HepG2 (cell line): ENCODE data around the gene IL17F. TPM values are rescaled to one million over a fixed set of nuclear protein-coding genes. Genes with fewer than 3 reads are reported as not detected.

Source experiments
- ATAC-seq: fragments of 200-7000 bp; cut with Tn5 transposase; 3 replicates; pipeline ENCODE4 v1.9.1; 2020; ENCODE audit warnings: mild to moderate bottlenecking, moderate library complexity
- BruUV-seq: library from RNA; stranded (reverse); fragments of 400-500 nt; replicated peaks from 2 replicates; lab custom pipeline; 2021; lab: Mats Ljungman, UMichigan
- CTCF ChIA-PET: fragments of 300-600 bp; formaldehyde crosslinking; extraction: SDS; loops from one replicate; lab custom pipeline; 2021; ENCODE audit warnings: low total read pairs, inconsistent platforms, low intra/inter-chr PET ratio; lab: Yijun Ruan, JAX
- POLR2A ChIA-PET: fragments of 350-600 bp; sonication (Branson Sonifier 250); formaldehyde crosslinking; loops from one replicate; lab custom pipeline; 2020; ENCODE audit warnings: antibody characterized with exemption, inconsistent platforms; lab: Yijun Ruan, JAX
- DNase-seq: peaks from one replicate; pipeline ENCODE4 v3.0.0-alpha.2; 2015; ENCODE audit warnings: low spot score
- FAIRE-seq: peaks from 3 replicates; lab custom pipeline; 2011; peaks lifted over from hg19 to GRCh38; lab: Jason Lieb, UNC
- H2AFZ ChIP-seq: one replicate; pipeline ENCODE4 v1.6.1; 2011; ENCODE audit warnings: low read length, inconsistent platforms
- H3K27ac ChIP-seq: fragments of 300-600 bp; 3 replicates; pipeline ENCODE4 v1.8.0; 2011; ENCODE audit warnings: mixed run types, mild to moderate bottlenecking, mixed read lengths, low read length, inconsistent platforms; ENCODE audit not compliant: insufficient read depth; ENCODE audit errors: extremely low read length
- H3K27me3 ChIP-seq, 2 experiments: fragments of 200-600 bp in 1 of 2; 2 replicates in 1 of 2; 3 replicates in 1 of 2; pipeline versions ENCODE4 v1.6.0 to v1.8.0; 2011; ENCODE audit warnings: low read length in 2 of 2, mild to moderate bottlenecking in 2 of 2, moderate library complexity in 2 of 2, inconsistent platforms in 1 of 2; ENCODE audit not compliant: insufficient read depth in 2 of 2, control insufficient read depth in 1 of 2
- H3K36me3 ChIP-seq, 2 experiments: fragments of 200-600 bp in 1 of 2; replicated peaks in 1 of 2; 2 replicates in 1 of 2; 3 replicates in 1 of 2; pipeline versions ENCODE4 v1.5.1 to v1.8.0; 2011; ENCODE audit warnings: low read length in 2 of 2, inconsistent platforms in 1 of 2; ENCODE audit not compliant: insufficient read depth in 2 of 2, control insufficient read depth in 1 of 2
- H3K4me1 ChIP-seq: 2 replicates; pipeline ENCODE4 v1.5.1; 2012; ENCODE audit warnings: low read length, inconsistent platforms; ENCODE audit not compliant: insufficient read depth
- H3K4me2 ChIP-seq: 2 replicates; pipeline ENCODE4 v1.6.0; 2011; ENCODE audit warnings: low read depth, low read length, inconsistent platforms
- H3K4me3 ChIP-seq, 3 experiments: fragments of 200-600 bp in 1 of 3; sonication (generic), shearing (Covaris generic) in 1 of 3; replicated peaks in 1 of 3; 2 replicates each; pipeline ENCODE4 v1.5.1; 2011 to 2016; ENCODE audit warnings: low read length in 3 of 3, inconsistent platforms in 2 of 3, low read depth in 2 of 3, mild to moderate bottlenecking in 2 of 3, control low read depth in 1 of 3, mixed read lengths in 1 of 3; ENCODE audit not compliant: insufficient read depth in 1 of 3
- H3K79me2 ChIP-seq: one replicate; pipeline ENCODE4 v1.6.1; 2011; ENCODE audit warnings: low read length, inconsistent platforms; ENCODE audit not compliant: insufficient read depth
- H3K9ac ChIP-seq: 2 replicates; pipeline ENCODE4 v1.6.0; 2011; ENCODE audit warnings: mild to moderate bottlenecking, low read depth, low read length, inconsistent platforms; ENCODE audit not compliant: insufficient read depth
- H3K9me3 ChIP-seq: 2 replicates; pipeline ENCODE4 v1.5.1; 2012; ENCODE audit warnings: mild to moderate bottlenecking, low read length
- H4K20me1 ChIP-seq: 2 replicates; pipeline ENCODE4 v1.6.0; 2011; ENCODE audit warnings: inconsistent platforms, mild to moderate bottlenecking, low read length, moderate library complexity; ENCODE audit not compliant: insufficient read depth
- AGO2 ChIP-seq: fragments of 200-400 bp; formaldehyde crosslinking; optimal IDR thresholded peaks from 2 replicates; pipeline ENCODE3; 2017; ENCODE audit warnings: mild to moderate bottlenecking, low read depth, low read length, moderate library complexity
- ATF7-NPFF ChIP-seq: sonication (generic); formaldehyde crosslinking; IDR thresholded peaks from 2 replicates; pipeline ENCODE4 v1.8.1; 2023; ENCODE audit warnings: mild to moderate bottlenecking, low read depth, missing genetic modification reagents, moderate library complexity
- E2F1 ChIP-seq: sonication (generic); formaldehyde crosslinking; IDR thresholded peaks from 2 replicates; pipeline ENCODE4 v1.5.0; 2020; ENCODE audit warnings: missing genetic modification reagents
- GABPB1 ChIP-seq: IDR thresholded peaks from 2 replicates; pipeline ENCODE4 v1.6.1; 2016; ENCODE audit warnings: mild to moderate bottlenecking, missing genetic modification reagents, moderate library complexity, missing compliant biosample characterization
- HMG20B ChIP-seq: conservative IDR thresholded peaks from 2 replicates; pipeline ENCODE4 v1.6.1; 2016; ENCODE audit warnings: missing genetic modification reagents, missing compliant biosample characterization
- HOXA9 ChIP-seq: sonication (generic); formaldehyde crosslinking; IDR thresholded peaks from 2 replicates; pipeline ENCODE4 v1.8.1; 2022; ENCODE audit warnings: missing genetic modification reagents, mild to moderate bottlenecking, moderate library complexity, borderline replicate concordance
- KLF15 ChIP-seq: sonication (generic); formaldehyde crosslinking; IDR thresholded peaks from 2 replicates; pipeline ENCODE4 v1.8.1; 2023; ENCODE audit warnings: borderline replicate concordance, mild to moderate bottlenecking, inconsistent platforms, missing genetic modification reagents, mixed read lengths
- KLF6 ChIP-seq: IDR thresholded peaks from 2 replicates; pipeline ENCODE4 v1.8.0; 2016; ENCODE audit warnings: missing biosample characterization, missing genetic modification reagents
- MTERF4 ChIP-seq: sonication (generic); formaldehyde crosslinking; IDR thresholded peaks from 2 replicates; pipeline ENCODE4 v1.8.0; 2023; ENCODE audit warnings: mild to moderate bottlenecking, missing genetic modification reagents
- STAG1 ChIP-seq: sonication (generic); formaldehyde crosslinking; IDR thresholded peaks from 2 replicates; pipeline ENCODE4 v1.4.0; 2020; ENCODE audit warnings: missing genetic modification reagents
- ZC3H4 ChIP-seq: sonication (generic); formaldehyde crosslinking; IDR thresholded peaks from 2 replicates; pipeline ENCODE4 v1.4.0; 2020; ENCODE audit warnings: missing genetic modification reagents, borderline replicate concordance
- ZNF101 ChIP-seq: sonication (generic); formaldehyde crosslinking; IDR thresholded peaks from 2 replicates; pipeline ENCODE4 v1.4.0; 2020; ENCODE audit warnings: mild to moderate bottlenecking, low read depth, missing genetic modification reagents, borderline replicate concordance
- ZNF180 ChIP-seq: sonication (generic); formaldehyde crosslinking; IDR thresholded peaks from 2 replicates; pipeline ENCODE4 v1.4.0; 2020; ENCODE audit warnings: low read depth, missing genetic modification reagents, borderline replicate concordance
- ZNF609 ChIP-seq: sonication (generic); formaldehyde crosslinking; IDR thresholded peaks from 2 replicates; pipeline ENCODE4 v1.4.0; 2020; ENCODE audit warnings: mild to moderate bottlenecking, missing genetic modification reagents, borderline replicate concordance
- ZNF678 ChIP-seq: sonication (generic); formaldehyde crosslinking; IDR thresholded peaks from 2 replicates; pipeline ENCODE4 v1.4.0; 2020; ENCODE audit warnings: mild to moderate bottlenecking, missing genetic modification reagents
- ZNF879 ChIP-seq: sonication (generic); formaldehyde crosslinking; IDR thresholded peaks from 2 replicates; pipeline ENCODE4 v1.8.1; 2023; ENCODE audit warnings: missing genetic modification reagents
- WGBS: methylation state at CpG from one replicate; pipeline ENCODE4 v1.1.6; 2017; ENCODE audit warnings: low lambda C conversion rate; 5-methylcytosine and 5-hydroxymethylcytosine counted together
- in situ Hi-C: cut with HindIII; loops from 2 replicates; pipeline ENCODE4 v1.10.0; 2017; ENCODE audit warnings: low pct_unique_long_range_greater_than_20kb; ENCODE audit not compliant: extremely low pct_ligation_motif_present
- intact Hi-C: fragments of 100-400 bp; cut with micrococcal nuclease; formaldehyde crosslinking; loops from one replicate; pipeline ENCODE4 v1.10.0; 2022; ENCODE audit not compliant: unreplicated experiment
- polyA plus RNA-seq, 8 experiments: library from polyadenylated mRNA; depleted of rRNA in 3 of 8; stranded (reverse) in 7 of 8; unstranded in 1 of 8; fragments of >200 nt; fragmentation: Illumina TruSeq in 4 of 8; extraction: Trizol in 4 of 8; gene quantifications; 2 replicates each; pipeline versions ENCODE4 v1.2.1 to v1.2.3, GENCODE V29; 2011 to 2016; ENCODE audit warnings: low read depth in 4 of 8, missing spikeins in 1 of 8, mixed read lengths in 1 of 8; ENCODE audit not compliant: insufficient read depth in 1 of 8
- total RNA-seq, 5 experiments: library from RNA; depleted of rRNA; stranded (reverse); fragments of >200 nt; fragmentation: Illumina TruSeq; extraction: Trizol; gene quantifications; 2 replicates each; pipeline ENCODE4 v1.2.3, GENCODE V29; 2016; ENCODE audit warnings: low read depth in 1 of 5

The IL17F gene
- total and polyA plus RNA-seq, 2 of the 13 experiments (the other 11 are each of a cell fraction or from before 2014, with no cell fraction given): not detected

GRCh38 chr6:52210227-52210626 lies 34.1 kb downstream of the IL17F start:
- in situ Hi-C loops (no loop called here), intact Hi-C loops (no loop called here)
- ChIA-PET POLR2A (no interaction called here), CTCF (no interaction called here)
- Histone ChIP-seq H2AFZ (no peak overlapping the region), H3K4me2 (no peak overlapping the region), H3K4me3 (no peak overlapping the region), H3K9ac (no peak overlapping the region), H3K9me3 (no peaks in the 10 kb centered on the region), H3K36me3 (no peaks in the 10 kb centered on the region), H3K27ac (no peak overlapping the region), H4K20me1 (no peaks in the 10 kb centered on the region), H3K79me2 (no peaks in the 10 kb centered on the region), H3K4me1 (no peaks in the 10 kb centered on the region), H3K27me3 (peaks cover 0 to 7% of the 10 kb centered on the region in 2 experiments; a peak in 1 of 5 replicates)
- WGBS: 0% methylated on average over 2 of the region's 2 CpGs
- FAIRE-seq: no peak
- no TSS peak for BruUV-seq
- DNase-seq: no peak
- no peak for ATAC-seq
- no peak for TF ChIP-seq ZNF101 (CRISPR knock-in tag)
- TF ChIP-seq ZNF609 (CRISPR knock-in tag): no peak
- TF ChIP-seq E2F1 (CRISPR knock-in tag): no peak
- TF ChIP-seq KLF6 (CRISPR knock-in tag): no peak
- no peak for TF ChIP-seq ZNF879 (CRISPR knock-in tag)
- TF ChIP-seq ZC3H4 (CRISPR knock-in tag): no peak
- no peak for TF ChIP-seq STAG1 (CRISPR knock-in tag)
- no peak for TF ChIP-seq MTERF4 (CRISPR knock-in tag)
- no peak for TF ChIP-seq KLF15 (CRISPR knock-in tag)
- no peak for TF ChIP-seq ZNF678 (CRISPR knock-in tag)
- no peak for TF ChIP-seq AGO2
- TF ChIP-seq ATF7-NPFF (CRISPR knock-in tag): no peak
- no peak for TF ChIP-seq GABPB1
- TF ChIP-seq ZNF180 (CRISPR knock-in tag): no peak
- no peak for TF ChIP-seq HMG20B (CRISPR knock-in tag)
- TF ChIP-seq HOXA9 (CRISPR knock-in tag): no peak
